ENCODE results near the gene FN1. TPM values are rescaled to one million over a fixed set of nuclear protein-coding genes. Genes with fewer than 3 reads are reported as not detected.

FN1 gene
- total RNA-seq, 1 experiment from 2014 or later, result 102 TPM

DNA sequence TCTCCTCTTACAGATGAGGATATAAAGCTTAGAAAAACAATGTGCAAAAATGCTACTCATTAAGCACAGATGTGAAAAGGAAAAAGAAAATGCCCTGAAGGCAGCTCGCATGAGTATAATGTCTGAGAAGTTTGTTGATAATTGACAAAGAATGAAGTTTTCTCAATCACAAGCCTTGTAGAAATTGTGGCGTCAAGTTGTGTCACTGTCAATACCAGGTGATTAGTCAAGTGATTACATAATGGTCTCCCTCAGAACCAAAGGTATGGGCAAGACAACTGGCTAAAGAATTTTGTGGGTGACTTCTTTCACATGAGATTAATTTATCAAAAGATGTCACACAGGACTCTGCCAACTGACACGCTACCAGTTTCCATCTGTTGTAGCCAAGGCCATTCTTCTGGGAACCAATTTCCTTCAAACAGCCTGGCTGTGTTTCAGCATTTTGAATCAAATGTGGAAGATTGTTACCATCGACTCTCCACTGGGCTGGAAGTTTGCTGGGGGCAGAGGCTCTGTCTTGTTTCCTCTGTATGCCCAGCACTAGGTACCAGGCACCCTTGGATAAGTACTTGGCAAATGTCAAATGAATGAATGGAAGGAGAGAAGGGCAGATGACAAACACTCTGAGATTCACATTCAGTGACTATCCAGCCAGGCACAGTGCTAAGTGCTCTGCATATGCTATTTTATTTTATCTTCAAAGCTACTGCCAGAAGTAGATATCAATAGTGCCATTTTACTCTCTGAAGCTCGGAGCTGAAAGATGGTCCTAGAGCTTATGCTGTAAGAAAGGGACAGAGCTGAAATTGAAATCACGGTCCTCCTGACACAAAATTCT lies 5.9 kb upstream of the FN1 start (continued):
- TF ChIP-seq, protein P1, sequence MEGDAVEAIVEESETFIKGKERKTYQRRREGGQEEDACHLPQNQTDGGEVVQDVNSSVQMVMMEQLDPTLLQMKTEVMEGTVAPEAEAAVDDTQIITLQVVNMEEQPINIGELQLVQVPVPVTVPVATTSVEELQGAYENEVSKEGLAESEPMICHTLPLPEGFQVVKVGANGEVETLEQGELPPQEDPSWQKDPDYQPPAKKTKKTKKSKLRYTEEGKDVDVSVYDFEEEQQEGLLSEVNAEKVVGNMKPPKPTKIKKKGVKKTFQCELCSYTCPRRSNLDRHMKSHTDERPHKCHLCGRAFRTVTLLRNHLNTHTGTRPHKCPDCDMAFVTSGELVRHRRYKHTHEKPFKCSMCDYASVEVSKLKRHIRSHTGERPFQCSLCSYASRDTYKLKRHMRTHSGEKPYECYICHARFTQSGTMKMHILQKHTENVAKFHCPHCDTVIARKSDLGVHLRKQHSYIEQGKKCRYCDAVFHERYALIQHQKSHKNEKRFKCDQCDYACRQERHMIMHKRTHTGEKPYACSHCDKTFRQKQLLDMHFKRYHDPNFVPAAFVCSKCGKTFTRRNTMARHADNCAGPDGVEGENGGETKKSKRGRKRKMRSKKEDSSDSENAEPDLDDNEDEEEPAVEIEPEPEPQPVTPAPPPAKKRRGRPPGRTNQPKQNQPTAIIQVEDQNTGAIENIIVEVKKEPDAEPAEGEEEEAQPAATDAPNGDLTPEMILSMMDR (IDR thresholded peaks at IDR 0.05), result no peak
- no peak for TF ChIP-seq MYBL2 (CRISPR knock-in tag; IDR thresholded peaks at IDR 0.05)
- TF ChIP-seq NFE2L1 (CRISPR knock-in tag; IDR thresholded peaks at IDR 0.05), result no peak
- TF ChIP-seq, protein P2, sequence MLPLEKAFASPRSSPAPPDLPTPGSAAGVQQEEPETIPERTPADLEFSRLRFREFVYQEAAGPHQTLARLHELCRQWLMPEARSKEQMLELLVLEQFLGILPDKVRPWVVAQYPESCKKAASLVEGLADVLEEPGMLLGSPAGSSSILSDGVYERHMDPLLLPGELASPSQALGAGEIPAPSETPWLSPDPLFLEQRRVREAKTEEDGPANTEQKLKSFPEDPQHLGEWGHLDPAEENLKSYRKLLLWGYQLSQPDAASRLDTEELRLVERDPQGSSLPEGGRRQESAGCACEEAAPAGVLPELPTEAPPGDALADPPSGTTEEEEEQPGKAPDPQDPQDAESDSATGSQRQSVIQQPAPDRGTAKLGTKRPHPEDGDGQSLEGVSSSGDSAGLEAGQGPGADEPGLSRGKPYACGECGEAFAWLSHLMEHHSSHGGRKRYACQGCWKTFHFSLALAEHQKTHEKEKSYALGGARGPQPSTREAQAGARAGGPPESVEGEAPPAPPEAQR (CRISPR knock-in tag; IDR thresholded peaks at IDR 0.05), result no peak
- TF ChIP-seq, protein P3, sequence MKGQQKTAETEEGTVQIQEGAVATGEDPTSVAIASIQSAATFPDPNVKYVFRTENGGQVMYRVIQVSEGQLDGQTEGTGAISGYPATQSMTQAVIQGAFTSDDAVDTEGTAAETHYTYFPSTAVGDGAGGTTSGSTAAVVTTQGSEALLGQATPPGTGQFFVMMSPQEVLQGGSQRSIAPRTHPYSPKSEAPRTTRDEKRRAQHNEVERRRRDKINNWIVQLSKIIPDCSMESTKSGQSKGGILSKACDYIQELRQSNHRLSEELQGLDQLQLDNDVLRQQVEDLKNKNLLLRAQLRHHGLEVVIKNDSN (CRISPR knock-in tag; IDR thresholded peaks at IDR 0.05), result no peak
- TF ChIP-seq, protein P4, sequence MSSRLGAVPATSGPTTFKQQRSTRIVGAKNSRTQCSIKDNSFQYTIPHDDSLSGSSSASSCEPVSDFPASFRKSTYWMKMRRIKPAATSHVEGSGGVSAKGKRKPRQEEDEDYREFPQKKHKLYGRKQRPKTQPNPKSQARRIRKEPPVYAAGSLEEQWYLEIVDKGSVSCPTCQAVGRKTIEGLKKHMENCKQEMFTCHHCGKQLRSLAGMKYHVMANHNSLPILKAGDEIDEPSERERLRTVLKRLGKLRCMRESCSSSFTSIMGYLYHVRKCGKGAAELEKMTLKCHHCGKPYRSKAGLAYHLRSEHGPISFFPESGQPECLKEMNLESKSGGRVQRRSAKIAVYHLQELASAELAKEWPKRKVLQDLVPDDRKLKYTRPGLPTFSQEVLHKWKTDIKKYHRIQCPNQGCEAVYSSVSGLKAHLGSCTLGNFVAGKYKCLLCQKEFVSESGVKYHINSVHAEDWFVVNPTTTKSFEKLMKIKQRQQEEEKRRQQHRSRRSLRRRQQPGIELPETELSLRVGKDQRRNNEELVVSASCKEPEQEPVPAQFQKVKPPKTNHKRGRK (CRISPR knock-in tag; IDR thresholded peaks at IDR 0.05; ENCODE audit: borderline replicate concordance), result no peak

DNA sequence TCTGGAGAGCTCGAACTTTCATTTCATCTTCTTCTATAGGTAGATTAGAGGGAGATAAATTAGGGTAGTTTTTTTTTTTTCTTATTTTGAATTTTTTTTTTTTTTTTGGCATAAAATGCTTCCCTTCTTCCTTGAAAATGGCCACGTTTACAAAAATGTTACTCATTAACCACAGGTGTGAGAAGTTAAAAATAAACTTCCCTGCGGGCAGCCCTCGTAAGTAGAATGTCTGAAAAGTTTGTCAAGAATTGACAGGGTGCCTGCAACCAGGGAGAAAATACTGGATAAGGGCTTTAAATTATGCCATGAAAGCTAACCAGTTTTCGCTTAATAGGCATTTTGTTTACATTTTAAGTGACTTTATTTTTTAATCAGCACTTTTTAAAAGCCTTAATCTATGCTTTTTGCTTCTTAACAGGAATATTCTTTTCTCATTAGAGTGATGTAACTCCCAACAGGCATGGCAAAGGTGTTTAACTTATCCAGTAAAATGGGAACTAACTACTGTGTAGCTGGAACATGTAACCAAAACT lies 4.2 kb upstream of the FN1 start:
- POLR2A ChIA-PET, result no interaction called here
- CTCF ChIA-PET, result interaction anchor here (0.7 kb wide), 1 partner anchor 411 kb away, joined by 4 read pairs; no protein-coding TSS in a partner anchor
- no peak overlapping the region for H3K27ac Mint-ChIP-seq

DNA sequence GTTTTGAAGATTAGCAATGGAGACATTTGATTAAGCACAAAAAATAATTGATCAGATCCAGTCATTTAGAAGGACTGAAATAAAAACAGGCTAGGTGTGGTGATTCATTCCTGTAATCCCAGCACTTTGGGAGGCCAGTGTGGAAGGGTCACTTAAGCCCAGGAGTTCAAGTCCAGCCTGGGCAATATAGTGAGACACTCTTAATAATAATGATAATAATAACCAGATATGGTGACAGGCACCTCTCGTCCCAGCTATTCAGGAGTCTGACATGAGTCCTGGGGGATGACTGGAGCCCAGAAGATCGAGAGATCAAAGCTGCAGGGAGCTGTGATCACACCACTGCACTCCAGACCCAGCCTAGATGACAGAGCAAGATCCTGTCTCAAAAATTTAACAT lies 3.5 kb upstream of the FN1 start:
- POLR2A ChIA-PET, result no interaction called here
- Mint-ChIP-seq H3K27me3 (ENCODE audit: low read depth) (peaks cover 4% of the 10 kb centered on the region; the same call in 1 of the 2 replicates), H3K4me1 (peaks cover 37% of the 10 kb centered on the region), H3K27ac (no peak overlapping the region), H3K9me3 (no peaks in the 10 kb centered on the region), H3K36me3 (no peaks in the 10 kb centered on the region), H3K4me3 (no peak overlapping the region)
- ATAC-seq (no peak), DNase-seq (ENCODE audit: low spot score) (no peak)
- CTCF ChIA-PET, result interaction anchor here (0.7 kb wide), 1 partner anchor 411 kb away, joined by 4 read pairs; no protein-coding TSS in a partner anchor
- TF ChIP-seq MYBL2 (CRISPR knock-in tag; IDR thresholded peaks at IDR 0.05) (no peak), OVOL2 (CRISPR knock-in tag; IDR thresholded peaks at IDR 0.05; ENCODE audit: borderline replicate concordance) (no peak), ZNF263 (CRISPR knock-in tag; IDR thresholded peaks at IDR 0.05; ENCODE audit: low read depth) (no peak)
- TF ChIP-seq, protein P5, sequence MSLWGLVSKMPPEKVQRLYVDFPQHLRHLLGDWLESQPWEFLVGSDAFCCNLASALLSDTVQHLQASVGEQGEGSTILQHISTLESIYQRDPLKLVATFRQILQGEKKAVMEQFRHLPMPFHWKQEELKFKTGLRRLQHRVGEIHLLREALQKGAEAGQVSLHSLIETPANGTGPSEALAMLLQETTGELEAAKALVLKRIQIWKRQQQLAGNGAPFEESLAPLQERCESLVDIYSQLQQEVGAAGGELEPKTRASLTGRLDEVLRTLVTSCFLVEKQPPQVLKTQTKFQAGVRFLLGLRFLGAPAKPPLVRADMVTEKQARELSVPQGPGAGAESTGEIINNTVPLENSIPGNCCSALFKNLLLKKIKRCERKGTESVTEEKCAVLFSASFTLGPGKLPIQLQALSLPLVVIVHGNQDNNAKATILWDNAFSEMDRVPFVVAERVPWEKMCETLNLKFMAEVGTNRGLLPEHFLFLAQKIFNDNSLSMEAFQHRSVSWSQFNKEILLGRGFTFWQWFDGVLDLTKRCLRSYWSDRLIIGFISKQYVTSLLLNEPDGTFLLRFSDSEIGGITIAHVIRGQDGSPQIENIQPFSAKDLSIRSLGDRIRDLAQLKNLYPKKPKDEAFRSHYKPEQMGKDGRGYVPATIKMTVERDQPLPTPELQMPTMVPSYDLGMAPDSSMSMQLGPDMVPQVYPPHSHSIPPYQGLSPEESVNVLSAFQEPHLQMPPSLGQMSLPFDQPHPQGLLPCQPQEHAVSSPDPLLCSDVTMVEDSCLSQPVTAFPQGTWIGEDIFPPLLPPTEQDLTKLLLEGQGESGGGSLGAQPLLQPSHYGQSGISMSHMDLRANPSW (CRISPR knock-in tag; conservative IDR thresholded peaks at IDR 0.05; ENCODE audit: low read depth), result no peak
- TF ChIP-seq, protein P6, sequence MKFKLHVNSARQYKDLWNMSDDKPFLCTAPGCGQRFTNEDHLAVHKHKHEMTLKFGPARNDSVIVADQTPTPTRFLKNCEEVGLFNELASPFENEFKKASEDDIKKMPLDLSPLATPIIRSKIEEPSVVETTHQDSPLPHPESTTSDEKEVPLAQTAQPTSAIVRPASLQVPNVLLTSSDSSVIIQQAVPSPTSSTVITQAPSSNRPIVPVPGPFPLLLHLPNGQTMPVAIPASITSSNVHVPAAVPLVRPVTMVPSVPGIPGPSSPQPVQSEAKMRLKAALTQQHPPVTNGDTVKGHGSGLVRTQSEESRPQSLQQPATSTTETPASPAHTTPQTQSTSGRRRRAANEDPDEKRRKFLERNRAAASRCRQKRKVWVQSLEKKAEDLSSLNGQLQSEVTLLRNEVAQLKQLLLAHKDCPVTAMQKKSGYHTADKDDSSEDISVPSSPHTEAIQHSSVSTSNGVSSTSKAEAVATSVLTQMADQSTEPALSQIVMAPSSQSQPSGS (CRISPR knock-in tag; IDR thresholded peaks at IDR 0.05; ENCODE audit: borderline replicate concordance, low read depth), result no peak
- TF ChIP-seq, protein P7, sequence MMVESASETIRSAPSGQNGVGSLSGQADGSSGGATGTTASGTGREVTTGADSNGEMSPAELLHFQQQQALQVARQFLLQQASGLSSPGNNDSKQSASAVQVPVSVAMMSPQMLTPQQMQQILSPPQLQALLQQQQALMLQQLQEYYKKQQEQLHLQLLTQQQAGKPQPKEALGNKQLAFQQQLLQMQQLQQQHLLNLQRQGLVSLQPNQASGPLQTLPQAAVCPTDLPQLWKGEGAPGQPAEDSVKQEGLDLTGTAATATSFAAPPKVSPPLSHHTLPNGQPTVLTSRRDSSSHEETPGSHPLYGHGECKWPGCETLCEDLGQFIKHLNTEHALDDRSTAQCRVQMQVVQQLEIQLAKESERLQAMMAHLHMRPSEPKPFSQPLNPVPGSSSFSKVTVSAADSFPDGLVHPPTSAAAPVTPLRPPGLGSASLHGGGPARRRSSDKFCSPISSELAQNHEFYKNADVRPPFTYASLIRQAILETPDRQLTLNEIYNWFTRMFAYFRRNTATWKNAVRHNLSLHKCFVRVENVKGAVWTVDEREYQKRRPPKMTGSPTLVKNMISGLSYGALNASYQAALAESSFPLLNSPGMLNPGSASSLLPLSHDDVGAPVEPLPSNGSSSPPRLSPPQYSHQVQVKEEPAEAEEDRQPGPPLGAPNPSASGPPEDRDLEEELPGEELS (CRISPR knock-in tag; IDR thresholded peaks at IDR 0.05), result no peak

More for the DNA sequence above, 4.2 kb upstream of the FN1 start:
- H3K36me3 Mint-ChIP-seq, result no peaks in the 10 kb centered on the region
- no peaks in the 10 kb centered on the region for H3K9me3 Mint-ChIP-seq
- ATAC-seq, result no peak
- no peak for DNase-seq (ENCODE audit: low spot score)
- H3K27me3 Mint-ChIP-seq (ENCODE audit: low read depth), result no peaks in the 10 kb centered on the region
- no peak overlapping the region for H3K4me3 Mint-ChIP-seq
- H3K4me1 Mint-ChIP-seq, result peaks cover 32% of the 10 kb centered on the region
- TF ChIP-seq PRRX2 (CRISPR knock-in tag; IDR thresholded peaks at IDR 0.05) (no peak), RELA (CRISPR knock-in tag; IDR thresholded peaks at IDR 0.05; ENCODE audit: borderline replicate concordance) (no peak), GABPB1 (CRISPR knock-in tag; IDR thresholded peaks at IDR 0.05) (0 out of 2 replicates have a peak, but pooled peaks have one; percentile 37)
- TF ChIP-seq, protein P8, sequence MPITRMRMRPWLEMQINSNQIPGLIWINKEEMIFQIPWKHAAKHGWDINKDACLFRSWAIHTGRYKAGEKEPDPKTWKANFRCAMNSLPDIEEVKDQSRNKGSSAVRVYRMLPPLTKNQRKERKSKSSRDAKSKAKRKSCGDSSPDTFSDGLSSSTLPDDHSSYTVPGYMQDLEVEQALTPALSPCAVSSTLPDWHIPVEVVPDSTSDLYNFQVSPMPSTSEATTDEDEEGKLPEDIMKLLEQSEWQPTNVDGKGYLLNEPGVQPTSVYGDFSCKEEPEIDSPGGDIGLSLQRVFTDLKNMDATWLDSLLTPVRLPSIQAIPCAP (CRISPR knock-in tag; IDR thresholded peaks at IDR 0.05), result no peak

Measured in WTC11 (cell line).